ENCODE results near the gene HIVEP3.

The HIVEP3 gene

DNA sequence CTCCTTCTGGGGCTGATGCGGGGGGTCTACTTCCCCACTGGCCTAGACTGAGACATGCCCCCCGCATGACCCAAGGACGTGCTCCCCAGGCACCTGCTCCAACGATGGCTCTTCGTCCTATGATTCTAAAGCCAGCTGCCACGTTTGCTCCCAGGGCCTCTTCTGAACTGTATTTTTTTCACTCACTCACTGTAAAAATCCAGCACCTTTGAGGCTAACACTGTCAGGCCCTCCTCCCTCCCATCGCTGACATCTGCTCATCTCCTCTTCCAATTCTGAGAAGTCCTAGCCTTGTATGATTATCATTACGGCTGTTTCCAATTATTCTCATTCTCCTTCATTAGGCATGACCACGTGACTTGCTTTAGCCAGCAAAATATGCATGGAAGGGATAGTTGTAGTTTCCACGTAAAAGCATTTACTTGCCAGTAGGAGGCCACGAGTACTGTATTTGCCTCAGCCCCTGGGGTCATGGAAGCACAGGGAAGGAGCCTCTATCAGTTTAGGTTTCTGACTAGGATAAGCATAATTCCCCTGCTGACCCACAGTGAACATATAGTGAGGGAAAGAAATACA lies 415.1 kb downstream of the HIVEP3 start:
- DNase-seq: no peak

DNA sequence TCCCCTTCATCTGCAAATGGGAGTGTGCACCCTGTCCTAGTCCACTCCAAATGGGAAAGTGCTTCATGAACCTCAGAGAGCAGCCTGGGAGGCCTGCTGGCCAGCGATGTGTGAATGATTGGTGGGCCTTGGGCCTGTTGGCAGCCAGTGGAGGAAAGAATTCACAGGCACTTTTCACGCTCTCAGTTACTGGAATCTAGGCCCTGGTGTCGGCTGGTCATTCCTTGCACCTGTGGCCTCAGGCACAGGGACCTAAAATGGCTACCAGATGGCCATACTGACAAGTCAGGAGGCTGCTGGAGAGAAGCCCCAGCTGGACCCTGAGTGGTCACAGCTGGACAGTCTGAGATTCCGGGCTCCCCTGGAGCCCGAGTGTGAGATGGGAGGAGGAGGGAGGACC lies 415.8 kb downstream of the HIVEP3 start:
- DNase-seq: no peak

DNA sequence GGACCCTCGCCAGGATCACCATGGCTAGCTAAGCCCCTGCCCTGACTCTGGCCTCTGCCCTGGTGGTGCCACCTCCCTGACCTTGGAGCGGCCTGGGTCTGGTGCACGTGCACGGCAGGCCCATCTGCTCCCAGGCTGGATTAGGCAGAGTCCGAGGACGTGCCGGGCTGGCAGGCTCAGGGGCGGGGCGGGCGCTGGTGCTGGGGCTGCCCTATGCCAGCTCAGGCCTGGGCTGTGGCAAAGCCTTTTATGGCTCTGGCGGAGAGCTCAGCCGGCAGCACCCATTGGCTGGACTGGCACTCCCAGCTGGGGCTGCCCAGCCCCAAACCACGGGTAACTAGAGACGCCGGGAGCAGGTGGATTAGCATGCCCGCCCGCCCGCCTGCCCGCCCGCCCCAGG lies 417.1 kb downstream of the HIVEP3 start:
- no peak for DNase-seq

DNA sequence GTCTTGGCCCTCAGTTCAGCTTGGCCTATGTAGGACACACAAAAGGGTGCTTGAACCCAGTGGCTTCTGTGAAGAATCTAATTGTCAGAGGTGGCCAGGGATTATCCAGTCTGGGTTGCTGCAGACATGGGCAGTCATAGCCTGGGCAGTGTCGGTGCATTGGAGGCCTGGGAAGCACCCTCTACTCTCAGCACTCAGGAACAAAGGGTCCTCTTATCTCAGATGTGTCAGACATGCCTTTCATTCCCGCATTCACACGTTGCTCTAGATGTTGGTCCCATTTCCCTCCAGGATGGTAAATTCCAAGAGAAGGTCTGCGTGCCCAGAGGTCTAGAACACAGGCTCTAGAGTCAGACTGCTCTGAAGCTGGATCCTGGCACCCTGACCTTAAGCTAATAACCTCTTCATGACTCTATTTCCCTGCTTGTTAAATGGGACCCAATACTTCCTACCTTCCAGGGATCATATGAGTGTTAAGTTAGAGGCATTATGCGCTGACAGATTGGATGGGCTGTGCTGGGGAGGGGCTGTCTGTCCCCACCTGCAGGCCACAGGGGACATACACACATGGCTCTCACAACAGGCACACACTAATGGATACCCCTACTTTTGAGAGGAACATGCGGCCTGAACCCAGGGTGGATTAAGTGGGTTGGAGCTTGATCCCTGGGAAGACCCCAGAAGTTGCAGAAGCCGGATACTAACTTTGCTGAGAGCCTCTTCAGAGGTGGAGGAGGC lies 417.8 kb downstream of the HIVEP3 start:
- DNase-seq: no peak

DNA sequence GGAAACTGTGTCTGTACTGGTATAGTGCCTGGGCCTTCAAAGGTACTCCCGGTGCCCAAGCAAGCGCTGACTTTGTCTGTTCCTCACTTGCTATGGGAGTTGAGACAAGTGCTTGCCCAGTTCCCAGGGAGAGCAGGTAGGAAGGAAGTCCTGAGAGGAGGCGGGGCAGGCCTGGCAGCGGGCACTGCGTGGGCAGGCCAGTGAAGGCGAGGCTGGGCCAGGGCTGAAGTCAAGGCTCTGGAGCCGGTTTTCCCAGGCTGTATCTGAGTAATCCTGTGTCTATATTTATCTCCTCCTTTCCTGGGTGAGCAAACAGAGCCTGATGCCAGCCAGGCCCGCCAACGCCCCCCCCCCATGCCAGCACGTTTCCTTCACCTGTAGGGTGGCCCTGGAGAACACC lies 418.3 kb downstream of the HIVEP3 start:
- no peak for DNase-seq

DNA sequence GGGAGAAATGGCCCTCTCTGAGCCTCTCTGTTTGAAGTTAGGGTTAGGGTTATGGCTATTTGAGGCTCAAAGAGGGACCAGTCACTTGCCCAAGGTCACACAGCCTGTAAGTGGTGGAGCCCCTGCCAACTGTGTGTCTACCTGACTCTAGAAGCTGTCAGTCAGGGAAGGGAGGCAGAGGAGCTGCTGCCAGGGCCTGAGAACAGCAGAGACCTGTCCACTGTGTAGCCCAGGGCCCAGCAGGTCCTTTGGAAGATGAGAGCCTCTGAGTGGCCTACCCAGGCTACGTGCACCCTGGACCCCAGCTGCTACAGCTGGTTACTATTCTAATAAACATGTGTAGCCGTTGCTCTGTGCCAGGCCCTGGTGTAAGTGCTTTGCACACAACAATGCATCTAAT lies 419.1 kb downstream of the HIVEP3 start:
- DNase-seq: no peak

DNA sequence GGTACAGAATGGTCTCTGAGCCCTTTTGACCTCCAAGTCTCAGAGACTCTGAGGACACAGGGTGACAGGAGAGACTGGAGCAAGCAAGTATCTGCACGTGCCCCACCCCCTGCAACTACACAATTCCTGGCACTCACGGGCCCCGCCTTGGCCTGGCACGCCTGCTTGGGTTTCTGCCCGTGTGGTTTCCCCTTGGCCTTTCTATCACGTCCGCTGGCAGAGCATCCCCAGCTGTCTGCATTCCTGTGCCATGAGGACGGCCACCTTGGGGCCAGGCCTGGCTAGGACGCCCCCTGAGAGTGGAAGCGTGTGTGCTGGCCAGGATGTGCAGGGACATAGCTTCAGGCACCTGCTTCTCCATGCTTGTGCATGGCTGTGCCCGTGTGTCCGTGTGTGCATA lies 419.9 kb downstream of the HIVEP3 start:
- DNase-seq: no peak

DNA sequence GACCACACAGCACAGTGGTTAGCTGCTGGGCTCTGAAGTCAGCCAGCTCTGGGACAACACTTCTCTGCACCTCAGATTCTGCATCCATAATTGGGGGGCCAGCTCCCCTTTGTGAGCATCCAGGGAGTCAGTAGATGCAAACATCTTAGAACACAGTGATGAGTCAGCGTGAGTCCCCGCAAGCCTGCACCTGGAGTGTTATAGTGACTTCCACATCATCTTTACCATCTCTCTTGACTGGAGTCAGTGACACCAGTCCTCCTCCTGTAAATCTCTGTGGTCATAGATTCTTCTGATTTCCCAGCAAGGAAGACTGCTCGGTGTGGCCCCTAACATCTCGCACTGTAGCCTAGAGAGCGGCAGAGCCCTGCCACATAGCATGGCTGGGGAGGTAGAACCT lies 420.3 kb downstream of the HIVEP3 start:
- no peak for DNase-seq

DNA sequence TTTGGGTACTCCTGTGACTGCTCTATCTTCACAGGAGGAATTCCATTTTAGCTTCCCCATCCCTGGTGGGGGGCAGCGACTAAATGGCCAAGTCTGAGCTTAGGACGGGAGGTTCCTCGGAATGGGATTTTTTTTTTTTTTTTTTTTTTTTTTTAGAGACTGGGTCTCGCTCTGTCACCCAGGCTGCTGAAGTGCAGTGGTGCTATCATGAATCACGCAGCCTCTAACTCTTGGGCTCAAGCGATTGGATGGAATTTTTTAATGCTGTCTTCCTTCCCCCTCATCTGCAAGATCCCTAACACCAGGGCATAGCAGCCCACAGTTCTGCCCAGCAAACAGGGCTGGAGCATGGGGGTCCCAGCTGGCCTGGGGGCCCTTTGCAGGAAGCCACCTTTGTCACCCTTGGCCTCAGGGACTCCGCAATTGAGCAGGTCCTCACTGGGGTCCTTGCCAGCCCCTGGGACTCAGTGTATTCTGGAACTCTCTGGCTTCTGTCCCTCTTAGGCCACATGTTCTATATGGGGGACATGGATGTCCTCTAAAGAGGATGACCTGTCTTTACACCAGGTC lies 421.2 kb downstream of the HIVEP3 start:
- no peak for DNase-seq

DNA sequence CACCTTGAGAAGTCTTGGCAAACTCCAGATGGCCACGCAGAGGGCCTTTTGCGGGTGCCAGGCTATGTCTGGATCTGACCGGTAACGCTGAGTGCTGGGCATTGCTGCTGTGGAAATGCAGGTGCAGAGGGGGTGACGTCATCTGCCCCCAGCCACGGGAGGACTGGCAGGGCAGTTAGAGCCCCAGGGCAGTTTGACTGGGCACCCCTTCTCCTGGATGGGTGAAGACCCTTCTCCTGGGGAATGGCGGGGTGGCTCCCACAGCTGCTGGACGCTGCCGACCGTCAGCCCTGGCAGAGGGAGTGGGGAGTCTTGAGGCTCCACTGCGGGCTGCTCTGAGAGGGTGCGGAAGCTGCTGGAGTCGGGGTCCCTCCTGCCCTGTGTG lies 421.7 kb downstream of the HIVEP3 start:
- no peak for DNase-seq

DNA sequence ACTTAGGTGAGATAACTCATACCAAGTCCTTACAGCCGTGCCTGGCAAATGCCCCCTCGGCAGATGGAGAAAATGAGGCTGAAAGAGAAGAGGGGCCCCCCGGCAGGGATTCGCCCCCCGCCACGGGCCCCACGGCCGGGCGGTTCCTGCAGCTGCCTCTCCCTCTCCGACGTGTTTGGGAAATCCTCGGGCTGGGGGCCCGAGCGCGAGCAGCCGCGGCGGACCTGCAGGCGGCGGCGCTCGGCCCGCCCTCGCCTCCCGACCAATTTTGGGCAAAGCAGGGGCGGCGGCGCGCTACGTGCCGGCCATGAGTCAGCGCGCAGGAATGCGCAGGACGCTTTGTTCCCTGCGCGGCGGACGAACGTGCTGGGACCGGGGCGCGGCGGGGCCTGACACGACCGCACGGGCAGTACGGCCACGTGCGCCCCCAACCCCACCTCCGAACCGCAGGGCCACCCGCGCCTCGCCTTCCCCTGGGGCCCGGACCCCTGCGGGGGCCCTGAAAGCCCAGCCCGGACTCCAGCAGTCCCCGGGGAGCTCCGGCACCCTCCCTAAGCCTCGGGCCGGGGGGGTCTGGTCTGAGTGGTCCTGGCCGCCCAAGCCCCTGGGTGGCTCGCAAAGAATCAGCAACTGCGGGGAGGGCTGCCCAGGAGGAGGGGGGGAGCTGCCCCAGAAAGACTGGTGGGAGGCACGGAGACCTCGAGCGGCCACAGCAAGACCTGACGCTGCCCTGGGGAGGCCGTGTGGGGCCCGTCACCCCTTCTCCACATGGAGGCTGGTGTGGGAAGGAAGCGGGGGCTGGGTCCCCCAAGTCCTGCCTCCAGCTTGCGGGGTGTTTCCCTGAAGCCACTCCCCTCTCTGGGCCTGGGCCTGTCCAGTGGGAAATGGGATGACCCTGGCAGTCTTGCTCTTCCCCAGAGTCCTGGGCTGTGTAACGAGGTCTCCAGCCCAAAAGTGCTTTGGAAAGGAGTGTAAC lies 422.4 kb downstream of the HIVEP3 start:
- DNase-seq: peak; percentile 74 to 79

DNA sequence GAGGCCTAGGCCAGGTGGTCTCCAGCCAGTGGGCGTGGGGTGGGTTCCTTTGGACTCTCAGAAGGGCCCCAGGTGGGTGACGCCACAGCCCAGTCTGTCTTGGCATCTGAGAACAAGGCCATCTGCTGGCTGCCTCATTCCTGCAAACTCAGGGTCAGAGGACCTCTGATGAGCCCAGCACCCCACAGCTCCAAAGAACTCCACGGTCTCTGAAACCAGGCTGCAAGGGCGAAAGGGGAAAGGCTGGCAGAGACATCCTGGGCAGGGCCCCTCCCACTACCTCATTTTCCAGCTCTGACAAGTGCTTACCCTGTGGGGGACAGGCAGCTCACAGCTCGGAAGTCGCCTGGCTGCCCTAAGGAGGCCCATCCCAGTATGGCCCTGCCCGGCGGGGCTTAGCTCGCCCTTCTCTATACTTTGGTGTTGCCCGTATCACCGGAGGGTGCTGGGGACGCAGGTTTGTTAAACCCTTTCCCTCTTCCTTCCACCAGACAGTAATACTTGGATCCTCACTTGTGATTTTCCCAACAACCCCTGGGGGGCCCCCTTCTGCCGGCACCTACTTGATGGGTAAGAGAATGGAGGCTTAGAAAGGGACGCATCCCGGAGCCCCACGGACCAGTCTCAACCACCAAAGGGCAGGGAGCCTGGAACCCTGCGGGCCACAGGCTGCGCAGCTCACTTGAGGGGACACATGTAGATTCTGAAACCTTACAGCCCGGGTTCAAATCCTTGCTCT lies 423.3 kb downstream of the HIVEP3 start:
- peak; percentile 28 to 46 for DNase-seq

DNA sequence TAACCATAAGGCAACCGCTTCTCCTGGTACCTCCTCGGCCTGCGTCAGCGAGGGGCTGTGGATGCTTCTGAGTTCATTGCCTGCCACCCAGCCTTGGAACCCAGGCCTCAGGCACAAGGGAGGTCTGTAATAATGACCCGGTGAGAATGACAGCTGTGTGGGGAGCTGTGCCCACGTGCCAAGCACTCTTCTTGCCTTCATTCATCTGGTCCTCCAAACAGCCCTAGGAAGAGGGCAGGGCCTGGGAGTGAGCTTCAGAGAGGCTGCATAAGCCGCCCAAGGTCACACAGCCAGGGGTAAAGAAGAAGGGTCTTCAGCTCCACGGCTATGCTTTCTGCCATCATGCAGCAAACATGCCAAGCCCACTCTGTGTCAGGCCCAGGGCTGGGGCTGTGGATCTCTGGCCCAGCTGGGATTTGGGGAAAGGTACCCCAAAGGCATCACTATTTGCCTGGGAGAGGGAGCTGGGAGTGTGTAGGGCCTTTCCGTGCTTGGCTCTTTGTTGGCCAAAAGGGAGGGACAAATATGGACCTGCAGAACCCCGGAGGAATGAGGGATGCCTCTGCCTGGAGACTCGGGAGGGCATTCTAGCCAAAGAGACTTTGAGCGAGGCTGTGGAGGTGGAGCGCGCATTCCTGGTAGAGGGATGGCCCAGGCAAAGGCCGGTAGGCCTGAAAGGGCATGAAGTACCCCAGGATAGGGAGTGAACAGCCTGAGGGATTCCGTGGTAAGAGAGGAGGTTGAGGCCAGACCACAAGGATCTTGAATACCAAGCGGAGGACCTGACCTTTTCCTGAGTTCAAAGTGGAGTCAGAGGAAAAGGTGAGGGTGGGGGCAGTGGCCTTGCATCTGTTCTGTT lies 424.1 kb downstream of the HIVEP3 start:
- DNase-seq: no peak

DNA sequence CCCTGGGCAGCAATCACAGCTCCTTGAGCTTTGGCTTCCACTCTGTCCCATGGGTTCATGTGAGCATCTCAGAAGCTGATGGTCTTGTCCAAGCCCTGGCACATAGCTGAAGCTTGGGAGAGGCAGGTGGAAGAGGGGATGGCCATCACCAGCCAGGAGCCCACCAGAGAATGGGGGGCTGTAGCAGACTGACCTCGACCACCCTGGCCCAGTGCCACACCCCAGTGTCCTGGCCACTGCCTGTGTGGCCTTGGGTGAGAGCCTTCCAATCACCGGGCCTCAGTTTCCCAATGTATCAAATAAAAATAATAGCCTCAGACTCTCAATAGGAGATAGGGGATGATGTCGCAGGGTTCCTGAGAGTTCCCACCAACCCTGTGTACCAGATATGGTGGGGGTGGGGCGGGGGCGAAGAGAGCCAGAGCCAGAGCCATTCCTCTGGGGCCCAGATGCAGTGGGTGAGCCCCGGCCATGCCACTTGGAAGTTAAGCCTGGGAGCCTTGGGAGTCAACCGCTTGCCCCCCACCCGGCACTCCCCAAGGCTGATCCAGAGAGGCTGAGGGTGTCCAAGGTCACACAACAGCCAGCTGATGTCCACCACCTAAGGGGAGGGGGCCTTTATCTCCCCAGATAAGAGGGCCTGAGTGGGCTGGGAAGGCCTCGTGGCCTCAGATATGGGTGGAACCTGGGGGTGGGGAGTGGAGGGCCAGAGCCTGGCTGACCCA lies 424.9 kb downstream of the HIVEP3 start:
- no peak for DNase-seq

DNA sequence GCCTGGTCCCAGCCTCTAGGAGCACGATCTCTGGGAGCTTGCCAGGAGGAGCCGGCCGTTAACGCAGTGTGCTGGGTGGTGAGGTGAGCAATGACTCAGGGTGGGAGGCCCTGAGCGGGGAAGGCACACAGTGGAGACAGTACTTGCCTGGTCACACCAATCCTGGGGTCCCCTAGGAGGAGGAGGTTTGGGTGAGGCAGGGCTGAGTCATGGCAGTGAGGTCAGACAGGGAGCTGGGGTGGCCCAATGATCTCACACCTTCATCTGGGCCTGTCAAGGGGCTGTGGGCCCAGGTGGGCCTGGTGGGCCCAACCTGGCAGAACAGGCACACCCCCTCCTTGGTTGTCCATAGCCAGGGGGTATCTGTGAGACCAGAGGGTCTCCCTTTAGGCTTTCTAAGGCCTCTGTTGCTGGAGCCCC lies 425.6 kb downstream of the HIVEP3 start:
- peak in 1 of 2 experiments; percentile 23 for DNase-seq

DNA sequence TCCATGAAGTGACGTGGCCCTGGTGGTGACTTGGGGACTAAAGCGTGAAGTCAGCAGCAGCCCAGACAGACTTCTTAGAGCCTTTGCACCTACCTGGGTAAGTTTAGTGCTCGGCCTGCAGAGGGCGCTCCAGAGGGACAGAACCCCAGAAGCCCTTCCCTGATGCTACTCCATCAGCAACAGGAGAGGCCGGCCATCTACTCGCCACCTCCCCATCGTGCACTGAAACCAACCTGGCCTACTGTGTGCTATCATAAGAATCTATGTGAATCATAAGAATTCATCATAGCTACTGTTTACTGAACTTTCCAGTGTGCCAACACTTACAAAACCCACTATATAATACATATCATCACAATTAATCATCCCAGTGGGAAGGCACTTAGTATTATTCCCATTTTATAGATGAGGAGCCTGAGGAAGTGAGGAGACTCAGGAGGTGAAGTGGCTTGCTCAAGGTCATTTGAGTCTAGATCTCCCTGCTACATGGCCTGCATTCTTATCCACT lies 426.3 kb downstream of the HIVEP3 start:
- DNase-seq: peak; percentile 64 to 67

DNA sequence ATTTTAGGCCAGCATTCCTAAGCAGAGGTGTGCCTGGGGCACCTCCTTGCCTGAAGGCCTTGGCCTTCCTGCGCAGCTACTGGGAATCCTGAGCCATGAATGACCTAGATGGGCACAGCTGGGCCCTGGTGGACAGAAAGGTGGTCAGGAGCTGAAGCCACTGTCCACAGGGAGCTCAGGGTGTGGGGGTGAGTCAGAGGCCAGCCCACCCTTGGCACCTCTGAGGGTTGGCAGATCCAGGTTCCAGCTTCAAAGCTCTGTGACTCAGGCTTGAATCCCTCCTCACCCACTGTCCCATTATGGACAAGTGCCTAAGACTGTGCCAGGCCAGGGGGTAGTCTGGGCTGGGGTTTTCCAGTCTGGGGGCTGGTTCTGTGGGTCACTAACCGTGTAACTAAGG lies 427.8 kb downstream of the HIVEP3 start:
- no peak for DNase-seq

DNA sequence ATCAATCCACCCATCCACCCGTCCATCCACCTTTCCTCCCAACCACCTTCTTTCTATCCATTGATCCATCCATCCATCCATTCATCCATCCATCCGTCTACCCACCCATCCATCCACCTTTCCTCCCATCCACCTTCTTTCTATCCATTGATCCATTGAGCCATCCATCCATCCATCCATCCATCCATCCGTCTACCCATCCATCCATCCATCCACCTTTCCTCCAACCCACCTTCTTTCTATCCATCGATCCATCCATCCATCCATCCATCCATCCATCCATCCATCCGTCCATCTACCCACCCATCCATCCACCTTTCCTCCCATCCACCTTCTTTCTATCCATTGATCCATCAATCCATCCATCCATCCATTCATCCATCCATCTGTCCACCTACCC lies 429.2 kb downstream of the HIVEP3 start:
- no peak for DNase-seq

DNA sequence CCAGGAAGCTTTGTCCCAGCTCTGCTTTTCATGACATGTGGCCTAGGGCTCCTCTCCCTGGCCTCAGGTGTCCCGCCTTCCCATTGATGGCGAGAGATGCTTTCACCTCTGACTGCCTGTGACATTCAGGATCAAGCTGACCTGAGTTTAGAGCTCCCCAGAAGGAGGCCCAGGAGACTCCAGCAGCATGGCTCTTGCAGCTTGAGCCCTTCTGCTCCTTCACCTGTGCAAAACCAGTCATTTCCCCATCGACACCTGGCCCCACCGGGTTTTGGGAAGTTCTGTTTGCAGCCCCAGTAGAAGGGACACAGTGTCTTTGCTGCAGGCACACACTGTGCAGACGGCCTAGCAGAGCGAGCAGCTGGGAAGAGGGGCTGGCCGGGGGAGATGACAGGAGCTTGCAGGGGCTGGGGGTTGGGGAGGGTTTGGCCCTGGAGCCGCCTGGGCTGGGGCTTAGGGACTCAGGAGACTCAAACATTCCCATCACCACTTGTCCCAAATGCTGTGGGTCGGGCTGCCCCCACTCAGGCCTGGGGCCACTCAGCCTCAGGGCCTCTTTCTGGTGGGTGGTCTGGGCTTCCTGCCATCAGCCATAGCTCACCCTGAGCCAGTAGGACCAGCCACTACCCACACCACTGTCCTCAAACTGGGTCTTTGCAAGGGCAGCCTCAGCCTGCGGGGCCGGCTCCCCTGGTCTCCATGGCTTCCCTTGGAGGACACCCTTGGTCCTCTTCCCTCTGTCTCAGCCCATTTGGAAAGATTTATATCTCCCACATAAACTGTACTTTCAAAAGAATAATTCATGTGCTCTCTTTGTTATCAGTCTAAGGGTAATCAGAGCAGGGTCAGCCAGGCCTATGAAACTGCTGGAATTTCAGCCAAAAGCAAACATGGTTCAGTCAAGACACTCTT lies 430.4 kb downstream of the HIVEP3 start:
- DNase-seq: no peak

Data from activated CD4-positive, alpha-beta T cell treated with anti-CD3 and anti-CD28 coated beads, Interleukin-2, amount 50 U/mL, for 48 hours (primary cell).